Measurements from ENCODE around the gene HUS1.
"Not testable (repeated sequence)": the region's sequence is repeated elsewhere in the genome, so short reads cannot be mapped to it uniquely, and the experiment has no call there.

Gene HUS1

DNA sequence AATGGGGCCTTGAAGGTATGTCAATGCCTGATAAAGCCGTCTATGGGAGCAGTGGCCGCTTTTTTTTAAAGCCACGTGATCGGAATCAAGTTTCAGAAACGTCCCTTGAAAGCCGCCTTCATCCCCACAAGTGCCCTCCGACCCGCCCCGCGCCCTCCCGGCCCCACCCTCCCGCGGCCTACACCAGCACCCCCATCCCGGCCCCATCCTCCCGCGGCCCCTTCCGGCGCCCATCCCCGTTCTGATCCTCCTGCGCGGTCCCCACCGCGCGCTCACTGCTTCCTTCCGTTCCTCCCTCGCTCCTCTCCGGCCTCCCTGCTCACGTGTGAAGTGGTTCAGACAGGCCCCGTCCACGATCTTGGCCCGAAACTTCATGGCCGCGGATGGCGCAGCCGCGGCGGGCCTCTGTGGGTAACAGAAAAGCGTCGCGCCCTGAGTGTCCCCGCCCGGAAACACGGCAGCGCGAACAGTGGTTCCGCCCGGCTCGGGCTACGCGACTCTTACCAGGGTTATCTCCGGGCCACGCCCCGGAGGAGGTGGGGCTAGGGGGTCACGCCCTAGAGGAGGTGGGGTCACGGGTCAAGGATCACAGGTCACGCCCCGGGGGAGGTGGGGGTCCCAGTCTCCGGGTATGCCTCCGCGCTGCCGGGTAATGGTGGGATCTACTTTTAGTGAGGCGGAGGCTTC is at the start of gene HUS1:
Gene HUS1 (minus strand): TSS at position 471 of the 687 bp plus-strand sequence. CDS start 96 bp downstream, at position 375.
- DNase-seq (ENCODE audit: low read depth), result peak; percentile 69

DNA sequence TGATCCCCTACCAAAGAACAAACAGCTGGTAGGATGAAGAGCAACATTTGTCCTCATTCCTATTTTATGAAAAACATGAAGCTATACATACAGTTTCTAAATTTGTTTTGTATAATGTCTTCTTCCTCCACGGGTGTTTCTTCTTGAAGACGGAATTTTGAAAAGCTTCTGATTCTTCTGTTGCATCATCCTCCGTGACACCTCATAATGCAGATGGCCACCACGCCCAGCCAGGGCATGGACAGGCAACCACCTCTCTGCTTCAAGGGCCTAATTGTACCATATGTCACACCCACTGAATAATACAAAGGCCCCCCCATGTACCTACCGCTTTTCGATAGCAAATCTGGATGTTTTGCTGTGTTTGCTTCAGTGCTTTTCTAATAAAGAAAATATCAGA is 49.5 kb upstream of the HUS1 start, which contains the start of gene SUN3:
Gene SUN3 (minus strand): TSS at position 170 of the 400 bp plus-strand sequence. CDS start 169 bp downstream, at position 1.
- DNase-seq (ENCODE audit: low read depth), result no peak

DNA sequence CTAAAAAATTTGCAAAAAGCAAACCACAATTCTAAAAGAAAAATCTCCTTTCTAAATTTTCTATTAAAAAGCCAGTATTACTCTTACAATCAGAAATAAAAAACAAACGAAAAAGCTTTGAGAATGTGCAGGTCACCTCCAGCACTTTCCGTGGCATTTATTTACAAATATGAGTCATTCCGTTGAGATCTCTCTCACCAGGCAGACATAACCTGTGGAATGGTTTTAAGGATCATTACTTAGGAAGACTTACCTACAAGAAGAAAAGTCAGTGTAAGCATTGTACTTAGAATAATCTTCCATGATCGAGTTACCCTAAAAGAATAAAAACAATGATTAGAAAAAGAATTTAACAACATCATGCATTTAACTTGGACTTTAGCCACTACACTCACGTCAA is 46.2 kb upstream of the HUS1 start:
- no peak for DNase-seq (ENCODE audit: low read depth)

DNA sequence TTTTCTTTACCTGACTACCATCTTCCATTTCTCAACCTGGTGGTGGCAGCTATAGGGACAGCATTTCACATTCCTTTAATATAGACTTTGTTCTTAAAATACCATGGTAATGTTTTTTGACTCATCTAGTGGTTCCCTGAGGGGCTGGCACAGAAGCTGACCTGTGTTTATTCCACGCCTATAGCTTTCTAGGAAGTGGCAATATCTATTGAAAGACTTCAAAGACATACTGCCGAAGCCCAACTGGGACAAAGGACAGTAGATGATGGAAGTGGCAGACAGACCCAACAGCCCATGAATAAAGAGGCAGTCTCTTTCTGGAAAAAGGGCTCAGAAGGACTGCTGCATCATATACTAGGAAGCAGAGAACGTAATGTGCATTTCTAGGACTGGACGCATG is 38.3 kb upstream of the HUS1 start:
- DNase-seq (ENCODE audit: low read depth), result no peak

DNA sequence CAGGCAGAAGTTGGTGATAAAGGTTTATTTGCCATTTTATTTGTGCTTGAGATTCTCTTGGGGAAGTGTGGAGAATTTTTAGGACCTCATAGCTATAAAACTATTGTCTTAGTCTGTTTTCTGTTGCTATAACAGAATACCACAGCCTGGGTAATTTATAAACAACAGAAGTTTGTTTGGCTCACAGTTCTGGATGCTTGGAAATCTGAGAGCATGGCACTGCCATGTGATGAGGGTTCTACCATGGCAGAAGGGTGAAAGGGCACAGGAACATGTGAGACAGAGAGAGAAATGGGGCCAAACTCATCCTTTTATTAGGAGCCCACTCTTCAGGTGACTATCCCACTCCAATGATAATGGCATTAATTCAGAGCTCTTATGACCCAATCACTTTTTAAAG is 37.2 kb upstream of the HUS1 start:
- no peak for DNase-seq (ENCODE audit: low read depth)

DNA sequence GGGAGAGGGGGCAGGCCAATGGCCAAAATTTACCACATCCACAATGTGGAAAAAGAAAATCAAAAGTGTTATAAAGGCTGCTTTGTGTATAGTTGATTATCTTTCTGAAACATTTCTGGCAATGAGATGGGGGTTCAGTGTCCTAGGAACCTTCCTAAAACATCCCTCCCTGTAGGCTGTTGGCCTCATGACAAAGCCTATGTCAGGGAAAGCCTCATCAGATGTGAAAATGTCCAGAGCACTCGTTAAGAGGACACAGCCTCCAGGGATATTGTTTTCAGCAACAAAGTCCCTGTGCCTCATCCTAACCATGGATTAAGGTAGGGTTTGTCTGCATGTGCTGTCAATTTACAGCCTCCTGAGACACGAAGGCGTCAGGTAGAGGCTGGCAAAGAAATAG is 32.5 kb upstream of the HUS1 start:
- DNase-seq (ENCODE audit: low read depth), result no peak

DNA sequence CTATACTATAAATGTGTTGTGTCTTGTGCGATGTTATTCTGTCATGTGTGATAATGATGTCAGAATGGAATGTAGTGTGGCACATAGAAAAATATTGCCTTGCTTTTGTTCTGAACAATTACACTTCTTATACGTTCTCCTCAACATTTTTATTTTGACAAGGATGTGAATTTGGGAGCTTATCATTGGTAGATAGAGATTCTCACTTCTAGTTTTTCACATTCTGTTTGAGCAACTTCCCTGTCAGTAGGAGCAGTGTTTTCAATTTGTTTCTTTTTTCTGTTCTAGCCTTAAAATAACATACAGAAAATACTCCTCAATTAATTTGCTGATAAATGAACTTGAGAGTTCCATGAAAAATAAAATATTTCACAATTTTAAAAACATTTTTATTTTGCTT is 31.9 kb upstream of the HUS1 start:
- DNase-seq (ENCODE audit: low read depth), result no peak

DNA sequence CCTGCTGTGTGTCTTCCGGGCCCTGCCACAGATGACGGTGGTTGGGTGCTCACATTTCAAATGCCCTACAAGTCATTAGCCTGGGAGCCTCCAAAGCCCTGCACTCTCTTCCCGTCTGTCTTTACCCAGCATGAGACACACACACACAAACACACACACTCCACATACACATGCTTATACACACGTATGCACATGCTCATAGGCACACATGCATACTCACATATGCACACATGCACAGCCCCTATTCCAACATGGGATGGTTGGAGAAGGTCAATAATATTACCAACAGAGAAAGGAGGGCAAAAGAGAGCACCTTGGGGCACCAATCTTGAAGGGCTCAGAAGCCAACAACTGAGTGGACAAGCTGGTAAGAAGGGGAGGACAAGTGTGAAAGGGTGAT is 30.5 kb upstream of the HUS1 start:
- DNase-seq (ENCODE audit: low read depth), result no peak

DNA sequence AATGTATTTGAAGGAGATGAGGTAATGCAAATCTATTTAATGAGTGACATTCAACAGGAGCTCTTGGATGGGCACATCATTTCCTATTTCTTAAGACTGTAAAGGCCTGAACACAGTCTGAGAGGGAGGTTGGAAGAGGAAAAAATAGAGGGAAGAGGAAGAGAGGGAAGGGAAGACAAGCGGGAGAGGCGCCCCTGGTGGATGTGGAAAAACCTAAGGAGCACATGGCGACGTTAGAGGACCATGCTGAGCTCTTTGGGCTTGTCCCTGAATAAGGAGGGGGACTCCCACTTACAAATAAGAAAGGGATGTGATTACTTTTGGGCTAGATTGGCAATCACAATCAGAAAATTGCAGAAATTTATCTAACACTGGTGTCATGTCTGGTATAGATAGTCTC is 29.8 kb upstream of the HUS1 start:
- DNase-seq (ENCODE audit: low read depth), result no peak

DNA sequence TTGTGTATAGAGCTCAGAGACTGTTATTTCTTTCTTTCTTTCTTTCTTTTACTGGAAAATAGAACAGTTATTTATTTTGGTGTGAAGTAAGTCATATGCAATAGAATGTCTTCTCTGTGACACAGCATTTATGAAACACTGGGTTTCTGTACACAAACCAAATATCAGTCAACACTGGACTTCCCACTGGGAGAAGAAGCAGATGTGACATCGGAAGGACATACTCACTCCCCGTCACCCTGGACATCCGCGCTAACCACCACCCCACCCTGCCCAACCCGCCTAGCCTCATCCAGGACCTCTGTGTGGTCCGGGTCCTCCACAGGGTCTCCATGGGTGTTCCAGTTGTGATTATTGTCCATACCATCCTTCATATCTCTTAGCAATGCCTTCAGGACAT is 27.5 kb upstream of the HUS1 start:
- no peak for DNase-seq (ENCODE audit: low read depth)

DNA sequence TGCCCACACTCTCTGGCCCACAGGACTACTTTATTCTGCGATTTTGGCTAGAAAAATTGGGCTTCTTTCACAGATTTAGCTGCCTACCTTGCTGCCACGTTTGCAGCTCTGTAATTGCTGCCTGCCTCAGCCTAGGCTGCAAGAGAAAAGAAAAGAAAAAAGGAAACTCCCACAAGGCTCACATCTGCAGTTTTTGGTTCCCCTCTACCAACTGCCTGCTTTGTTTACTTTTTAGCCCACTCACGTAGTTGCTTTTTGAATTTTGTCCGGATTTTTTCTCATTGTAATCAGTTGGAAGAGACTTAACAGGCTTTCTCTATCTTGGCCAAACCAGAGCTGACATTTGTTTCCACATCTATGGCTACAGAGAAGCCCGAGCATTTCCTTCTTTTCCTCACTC is 25.2 kb upstream of the HUS1 start:
- DNase-seq (ENCODE audit: low read depth), result no peak

DNA sequence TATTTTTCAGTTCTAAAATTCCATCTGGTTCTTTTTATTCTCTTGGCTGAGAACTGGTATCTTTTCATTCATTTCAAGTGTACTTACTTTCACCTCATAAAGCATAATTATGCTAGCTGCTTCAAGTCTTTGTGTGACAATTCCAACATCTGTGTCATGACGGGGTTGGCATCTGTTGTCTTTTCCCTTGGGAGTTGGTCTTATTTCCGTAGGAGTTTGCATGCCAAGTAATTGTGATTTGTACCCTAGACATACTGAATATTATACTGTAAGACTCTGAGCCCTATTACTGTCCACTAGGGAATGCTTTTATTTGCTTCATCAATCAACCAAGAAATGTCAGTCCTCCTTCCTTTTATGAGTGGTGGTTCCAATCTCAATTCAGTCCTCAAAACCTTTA is 24.6 kb upstream of the HUS1 start:
- DNase-seq (ENCODE audit: low read depth), result no peak

DNA sequence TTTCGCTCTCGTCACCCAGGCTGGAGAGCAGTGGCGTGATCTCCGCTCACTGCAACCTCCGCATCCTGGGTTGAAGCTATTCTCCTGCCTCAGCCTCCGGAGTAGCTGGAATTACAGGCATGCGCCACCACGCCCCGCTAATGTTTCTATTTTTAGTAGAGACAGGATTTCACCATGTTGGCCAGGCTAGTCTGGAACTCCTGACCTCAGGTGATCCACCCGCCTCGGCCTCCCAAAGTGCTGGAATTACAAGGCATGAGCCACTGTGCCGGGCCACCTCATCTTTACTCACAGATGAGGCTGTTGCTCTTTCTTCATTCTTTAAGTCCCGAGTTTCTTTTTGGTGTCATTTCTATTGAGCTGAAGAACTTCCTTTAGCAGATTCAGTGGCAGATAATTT is 20.7 kb upstream of the HUS1 start:
- not testable (repeated sequence) for DNase-seq (ENCODE audit: low read depth)

DNA sequence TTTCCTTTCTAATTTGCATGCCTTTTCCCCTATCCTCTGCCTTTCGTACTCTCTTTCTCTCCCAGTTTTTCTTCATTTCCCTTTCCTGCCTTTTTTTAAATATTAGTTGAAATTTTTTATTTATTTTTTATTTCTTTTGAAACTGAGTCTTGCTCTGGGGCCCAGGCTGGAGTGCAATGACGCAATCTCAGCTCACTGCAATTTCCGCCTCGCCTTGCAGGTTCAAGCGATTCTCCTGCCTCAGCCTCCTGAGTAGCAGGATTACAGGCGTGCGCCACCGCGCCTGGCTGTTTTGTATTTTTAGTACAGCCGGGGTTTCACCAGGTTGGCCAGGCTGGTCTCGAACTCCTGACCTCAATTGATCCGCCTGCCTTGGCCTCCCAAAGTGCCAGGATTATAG is 20.0 kb upstream of the HUS1 start:
- no peak for DNase-seq (ENCODE audit: low read depth)

DNA sequence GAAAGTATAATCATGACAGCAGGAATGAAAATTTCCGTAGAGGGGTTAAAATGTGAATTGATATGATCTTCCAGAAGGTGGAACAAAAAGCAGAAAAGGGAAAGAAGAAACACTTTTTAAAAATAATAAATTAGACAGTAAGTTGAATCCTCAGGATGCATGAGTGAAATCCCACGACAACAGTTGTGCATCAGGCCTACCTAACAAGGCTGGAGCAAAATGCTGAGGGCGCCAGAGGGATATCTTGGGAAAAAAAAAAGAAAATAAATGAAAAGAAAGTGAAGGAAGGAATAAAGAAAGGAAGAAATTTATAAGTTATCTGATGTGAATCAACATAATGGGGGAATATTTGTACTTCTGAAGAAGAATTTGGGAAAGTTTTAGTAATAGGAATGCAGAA is 13.0 kb upstream of the HUS1 start:
- no peak for DNase-seq (ENCODE audit: low read depth)

DNA sequence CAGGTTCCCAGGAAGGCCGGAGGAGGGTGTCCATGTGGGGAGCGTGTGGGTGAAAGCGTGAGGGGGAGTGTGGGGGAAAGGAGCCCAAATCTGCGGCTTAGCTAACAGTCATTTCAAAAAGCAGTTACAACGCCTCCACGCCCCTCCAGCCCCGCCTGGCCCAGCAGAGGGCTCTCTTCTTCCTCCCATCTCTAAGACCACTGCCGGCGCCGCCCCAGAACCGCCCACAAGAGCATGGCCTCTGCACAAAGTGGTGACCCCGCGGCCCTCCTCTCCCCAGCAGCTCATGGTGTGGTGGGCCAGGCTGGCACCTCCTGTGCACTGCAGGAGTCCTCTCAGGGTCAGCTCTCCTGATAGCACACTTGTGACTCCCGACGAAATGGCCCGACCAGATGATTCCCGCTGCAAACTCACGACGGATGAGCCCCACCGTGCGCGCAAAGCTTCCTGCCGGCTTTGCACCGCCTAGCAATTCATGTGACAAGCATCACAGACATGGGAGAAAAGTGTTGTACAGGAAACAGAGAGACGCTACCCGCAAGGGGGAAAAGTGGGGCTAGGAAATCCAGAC is 12.4 kb upstream of the HUS1 start:
- peak; percentile 60 for DNase-seq (ENCODE audit: low read depth)

DNA sequence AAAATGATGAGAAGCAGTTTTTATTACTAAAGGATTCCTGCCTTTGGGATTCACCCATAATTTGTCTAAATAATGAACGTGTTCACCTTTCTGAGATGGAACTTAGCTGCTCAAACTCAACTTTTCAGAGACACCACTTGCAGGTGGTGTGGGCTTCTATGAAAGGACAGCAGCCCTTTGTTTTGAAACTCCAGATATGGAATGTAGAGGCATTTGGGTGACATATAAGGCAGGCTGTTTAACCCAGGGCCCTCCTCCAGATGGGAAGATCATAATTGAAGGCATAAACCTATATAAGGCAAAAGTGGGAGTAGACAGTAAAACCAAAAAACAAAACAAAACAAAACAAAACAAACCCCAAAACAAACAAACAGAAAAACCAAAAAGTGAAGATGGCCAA is 11.9 kb upstream of the HUS1 start:
- DNase-seq (ENCODE audit: low read depth), result no peak

DNA sequence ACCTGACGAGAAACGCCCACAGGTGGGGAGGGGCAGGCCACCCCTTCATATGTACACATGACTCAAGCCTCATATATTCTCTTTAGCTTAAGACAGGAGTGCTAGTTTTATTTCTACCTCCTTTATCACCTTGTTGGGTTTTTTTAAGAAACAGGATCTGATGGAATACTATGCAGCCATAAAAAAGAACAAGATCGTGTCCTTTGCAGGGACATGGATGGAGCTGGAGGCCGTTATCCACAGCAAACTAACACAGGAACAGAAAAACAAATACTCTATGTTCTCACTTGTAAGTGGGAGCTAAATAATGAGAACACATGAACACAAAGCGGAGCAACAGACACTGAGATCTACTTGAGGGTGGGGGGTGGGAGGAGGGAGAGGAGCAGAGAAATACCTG is 11.2 kb upstream of the HUS1 start:
- no peak for DNase-seq (ENCODE audit: low read depth)

DNA sequence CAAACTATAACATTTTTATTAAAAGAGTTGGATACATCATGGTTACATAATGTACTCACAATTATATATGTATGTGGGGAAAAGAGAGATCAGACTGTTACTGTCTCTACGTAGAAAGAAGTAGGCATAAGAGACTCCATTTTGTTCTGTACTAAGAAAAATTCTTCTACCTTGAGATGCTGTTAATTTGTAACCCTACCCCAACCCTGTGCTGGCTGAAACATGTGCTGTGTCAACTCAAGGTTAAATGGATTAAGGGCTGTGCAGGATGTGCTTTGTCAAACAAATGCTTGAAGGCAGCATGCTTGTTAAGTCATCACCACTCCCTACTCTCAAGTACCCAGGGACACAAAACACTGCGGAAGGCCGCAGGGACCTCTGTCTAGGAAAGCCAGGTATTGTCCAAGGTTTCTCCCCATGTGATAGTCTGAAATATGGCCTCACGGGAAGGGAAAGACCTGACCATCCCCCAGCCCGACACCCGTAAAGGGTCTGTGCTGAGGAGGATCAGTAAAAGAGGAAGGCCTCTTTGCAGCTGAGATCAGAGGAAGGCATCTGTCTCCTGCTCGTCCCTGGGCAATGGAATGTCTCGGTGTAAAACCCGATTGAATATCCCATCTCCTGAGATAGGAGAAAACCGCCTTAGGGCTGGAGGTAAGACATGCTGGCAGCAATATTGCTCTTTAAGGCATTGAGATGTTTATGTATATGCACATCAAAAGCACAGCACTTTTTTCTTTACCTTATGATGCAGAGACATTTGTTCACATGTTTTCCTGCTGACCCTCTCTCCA is 10.4 kb upstream of the HUS1 start:
- DNase-seq (ENCODE audit: low read depth), result not testable (repeated sequence)

DNA sequence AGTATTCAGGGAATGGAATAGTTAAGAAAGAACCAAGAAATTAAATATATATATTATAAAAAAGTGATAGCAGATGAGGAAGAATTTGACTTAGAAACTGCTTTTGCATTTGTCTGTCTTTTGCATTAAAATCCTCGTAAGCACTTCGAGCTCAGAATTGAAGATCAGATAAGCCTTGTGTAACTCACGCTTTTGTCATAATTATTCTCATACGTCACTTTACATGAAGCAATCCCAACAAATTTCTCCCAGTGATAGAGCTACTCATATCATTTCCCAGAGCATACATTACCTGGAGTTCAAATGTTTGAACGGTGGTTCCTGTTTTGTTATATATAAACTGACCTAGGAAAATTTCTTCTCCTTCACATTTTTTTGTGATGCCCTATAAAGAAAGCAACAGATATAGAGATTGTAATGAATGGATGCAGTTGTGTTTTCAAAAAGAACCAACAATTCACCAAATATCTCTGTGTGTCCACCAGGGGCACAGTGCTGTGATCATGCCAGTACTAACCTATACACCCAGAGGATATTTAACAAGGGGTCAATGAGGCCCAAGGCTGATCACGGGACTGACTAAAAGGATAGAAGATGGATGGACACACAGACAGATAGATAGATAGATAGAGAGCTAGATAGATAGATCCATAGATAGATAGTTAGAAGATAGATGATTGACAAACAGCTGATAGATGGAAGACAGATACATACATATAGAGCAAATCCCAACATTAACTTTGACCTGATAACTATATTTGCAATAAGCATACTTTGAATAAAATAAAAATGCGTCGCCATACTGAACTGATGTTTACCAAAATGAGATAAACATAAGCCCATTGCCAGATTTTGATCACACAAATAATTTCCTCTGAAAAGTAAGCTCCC is 9.3 kb upstream of the HUS1 start:
- no peak for DNase-seq (ENCODE audit: low read depth)

DNA sequence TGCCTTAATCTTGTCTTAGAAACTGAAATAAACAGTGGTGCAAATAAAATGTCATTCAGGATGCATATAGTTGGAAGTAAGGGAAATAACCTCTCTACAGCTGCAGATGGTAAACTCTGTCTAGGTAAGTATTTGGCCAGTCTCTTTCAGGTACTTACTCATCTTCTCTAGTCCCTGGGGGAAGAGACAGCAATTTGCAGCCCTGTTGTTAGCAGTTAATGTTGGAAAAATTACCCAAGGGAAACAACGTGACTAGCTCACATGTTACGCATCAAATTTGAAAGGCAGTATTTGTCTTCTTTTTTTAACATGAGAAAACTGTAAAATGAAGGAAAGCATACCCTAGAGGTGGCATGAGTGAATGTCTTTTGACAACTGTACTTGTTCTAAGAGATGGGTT is 3.2 kb upstream of the HUS1 start:
- DNase-seq (ENCODE audit: low read depth), result no peak

DNA sequence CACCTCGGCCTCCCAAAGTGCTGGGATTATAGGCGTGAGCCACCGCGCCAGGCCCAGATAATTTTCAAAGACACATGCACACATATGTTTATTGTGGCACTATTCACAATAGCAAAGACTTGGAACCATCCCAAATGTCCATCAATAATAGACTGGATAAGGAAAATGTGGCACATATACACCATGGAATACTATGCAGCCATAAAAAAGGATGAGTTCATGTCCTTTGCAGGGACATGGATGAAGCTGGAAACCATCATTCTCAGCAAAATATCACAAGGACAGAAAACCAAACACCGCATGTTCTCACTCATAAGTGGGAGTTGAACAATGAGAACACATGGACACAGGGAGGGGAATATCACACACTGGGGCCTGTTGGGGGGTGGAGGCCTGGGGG is 1.2 kb upstream of the HUS1 start:
- not testable (repeated sequence) for DNase-seq (ENCODE audit: low read depth)
